SK-N-DZ (cell line): Measurements from ENCODE around the gene ABCC11.
"Not testable (repeated sequence)": the region's sequence is repeated elsewhere in the genome, so short reads cannot be mapped to it uniquely, and the experiment has no call there.

Experiments
- DNase-seq: peaks from one replicate; pipeline ENCODE4 v3.0.0-alpha.2; 2015; ENCODE audit warnings: low spot score

The ABCC11 gene

GRCh38 chr16:48250520-48251278 lies 3.4 kb upstream of the ABCC11 start:
- no peak for DNase-seq

- no peak for DNase-seq
These were observed 1.3 kb downstream of the ABCC11 start for GRCh38 chr16:48246066-48246465.

- peak; percentile 15 for DNase-seq
These were observed 2.5 kb downstream of the ABCC11 start for GRCh38 chr16:48244863-48245195.

GRCh38 chr16:48244080-48244862 lies 3.1 kb downstream of the ABCC11 start, which contains the start of gene LONP2:
Gene LONP2, plus strand, starts transcription at chr16:48244300. Its CDS starts 89 bp downstream, at chr16:48244389.
- DNase-seq, result peak; percentile 87

- DNase-seq, result not testable (repeated sequence)
These were observed 7.2 kb downstream of the ABCC11 start for GRCh38 chr16:48240147-48240546.

GRCh38 chr16:48236286-48236685 lies 11.1 kb downstream of the ABCC11 start:
- DNase-seq, result no peak

GRCh38 chr16:48235556-48236136 lies 11.7 kb downstream of the ABCC11 start:
- DNase-seq, result no peak

- no peak for DNase-seq
These were observed 12.2 kb downstream of the ABCC11 start for GRCh38 chr16:48235058-48235555.

GRCh38 chr16:48234630-48235029 lies 12.7 kb downstream of the ABCC11 start:
- DNase-seq, result no peak

GRCh38 chr16:48232493-48233040 lies 14.8 kb downstream of the ABCC11 start:
- no peak for DNase-seq

- DNase-seq, result no peak
These were observed 15.4 kb downstream of the ABCC11 start for GRCh38 chr16:48231727-48232492.

GRCh38 chr16:48225456-48225855 lies 21.9 kb downstream of the ABCC11 start:
- DNase-seq, result no peak

GRCh38 chr16:48223490-48223889 lies 23.8 kb downstream of the ABCC11 start:
- DNase-seq, result no peak

GRCh38 chr16:48220891-48221290 lies 26.4 kb downstream of the ABCC11 start:
- DNase-seq, result no peak

- no peak for DNase-seq
These were observed 28.9 kb downstream of the ABCC11 start for GRCh38 chr16:48218473-48218872.

- no peak for DNase-seq
These were observed 29.6 kb downstream of the ABCC11 start for GRCh38 chr16:48217708-48218107.

GRCh38 chr16:48215738-48216137 lies 31.6 kb downstream of the ABCC11 start:
- no peak for DNase-seq

GRCh38 chr16:48212033-48212432 lies 35.3 kb downstream of the ABCC11 start:
- DNase-seq, result no peak

- DNase-seq, result no peak
These were observed 36.6 kb downstream of the ABCC11 start for GRCh38 chr16:48210747-48211146.

GRCh38 chr16:48206594-48207242 lies 40.6 kb downstream of the ABCC11 start:
- no peak for DNase-seq

GRCh38 chr16:48204825-48205151 lies 42.6 kb downstream of the ABCC11 start:
- DNase-seq, result no peak
